ENCODE measurements around the gene ACOXL.

The ACOXL gene

DNA sequence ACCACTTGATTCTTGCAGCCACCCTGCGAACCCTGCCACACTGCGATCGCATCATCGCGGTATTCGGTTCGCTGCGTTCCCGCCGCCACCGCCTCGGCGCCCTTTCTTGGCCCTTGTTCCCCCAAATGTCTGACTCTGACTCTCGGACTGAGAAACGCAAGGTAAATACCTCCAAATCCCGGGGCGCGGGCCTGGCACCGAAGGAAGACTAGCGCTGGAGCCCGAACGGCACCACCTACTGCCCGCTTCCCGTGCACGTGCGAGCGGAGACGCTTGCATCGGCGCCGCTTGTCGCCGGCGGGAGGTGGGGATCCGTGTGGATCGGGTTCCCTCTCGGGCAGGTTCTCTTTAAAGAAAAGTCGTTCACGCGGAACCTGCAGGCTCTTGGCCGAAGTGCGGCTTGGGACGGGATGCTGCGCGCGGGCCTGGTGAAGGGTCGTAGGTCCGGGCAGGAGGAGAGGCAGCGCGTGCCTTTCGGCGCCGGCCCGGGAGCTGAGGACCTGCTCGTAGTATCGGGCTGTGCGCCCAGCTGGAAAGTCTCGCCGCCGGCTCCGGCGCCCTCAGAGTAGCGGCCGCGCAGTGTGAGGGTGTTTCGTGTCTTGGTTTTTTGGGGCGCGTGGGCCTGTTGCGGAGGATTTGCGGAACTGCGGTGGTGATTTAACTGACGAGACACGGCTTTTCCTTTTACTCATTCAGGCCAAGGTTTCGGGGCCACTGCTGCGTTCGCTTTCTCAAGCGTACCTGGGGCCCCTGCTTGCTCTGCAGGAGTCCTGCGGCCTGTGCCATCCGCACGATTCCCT lies 388.9 kb downstream of the ACOXL start:
- FAIRE-seq (peak; percentile 57), DNase-seq (ENCODE audit: insufficient read length, low spot score) (no peak)
- TF ChIP-seq POLR2AphosphoS5 (IDR thresholded peaks at IDR 0.05; ENCODE audit: low read depth, low read length) (no peak), POU2F2 (IDR thresholded peaks at IDR 0.05; ENCODE audit: low read depth, low read length) (no peak), SPI1 (IDR thresholded peaks at IDR 0.05; ENCODE audit: low read depth, low read length) (no peak), PAX5 (IDR thresholded peaks at IDR 0.05; ENCODE audit: insufficient read depth, low read length, severe bottlenecking) (no peak), POLR2A (IDR thresholded peaks at IDR 0.05; ENCODE audit: low read depth, low read length) (no peak), TAF1 (IDR thresholded peaks at IDR 0.05; ENCODE audit: low read depth, low read length) (no peak)

DNA sequence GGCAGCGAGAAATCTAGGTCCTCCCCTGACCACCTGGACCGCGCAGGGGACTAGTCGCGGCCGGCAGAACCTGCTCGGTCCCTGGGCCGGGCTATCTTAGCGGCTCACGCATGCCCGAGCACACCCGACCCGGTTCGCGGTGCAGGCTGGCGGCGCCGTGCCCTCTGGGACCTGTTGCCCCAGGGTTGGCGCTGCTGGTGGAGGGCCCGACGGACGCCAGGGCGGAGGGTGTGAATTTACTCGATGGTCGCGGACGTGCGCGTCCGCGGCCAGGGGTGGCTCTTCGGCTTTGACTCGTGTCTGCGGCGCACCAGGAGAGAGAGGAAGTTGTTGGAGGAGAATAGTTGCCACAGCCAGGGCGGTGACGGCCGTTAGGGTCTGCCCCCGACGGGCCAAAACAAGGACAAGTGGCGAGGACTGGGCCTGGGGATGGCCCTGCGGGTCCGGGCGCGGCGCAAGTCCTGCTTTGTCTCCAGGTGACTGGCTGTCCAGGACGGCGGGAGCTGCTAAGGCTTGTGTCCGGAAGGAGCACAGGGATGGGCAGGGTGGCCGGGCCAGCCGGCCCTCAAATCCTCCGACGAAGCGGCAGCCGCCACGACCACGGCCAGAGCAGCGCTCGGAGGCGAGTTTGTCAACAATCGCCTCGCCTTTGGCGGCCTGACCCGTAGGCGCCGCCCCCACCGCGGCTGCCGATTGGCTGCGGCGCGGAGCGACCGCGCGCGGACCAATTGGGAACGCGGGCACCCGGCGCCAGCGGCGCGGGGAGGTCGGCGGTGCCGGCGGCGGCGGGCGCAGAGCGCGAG lies 389.7 kb downstream of the ACOXL start:
- DNase-seq (ENCODE audit: insufficient read length, low spot score): no peak

DNA sequence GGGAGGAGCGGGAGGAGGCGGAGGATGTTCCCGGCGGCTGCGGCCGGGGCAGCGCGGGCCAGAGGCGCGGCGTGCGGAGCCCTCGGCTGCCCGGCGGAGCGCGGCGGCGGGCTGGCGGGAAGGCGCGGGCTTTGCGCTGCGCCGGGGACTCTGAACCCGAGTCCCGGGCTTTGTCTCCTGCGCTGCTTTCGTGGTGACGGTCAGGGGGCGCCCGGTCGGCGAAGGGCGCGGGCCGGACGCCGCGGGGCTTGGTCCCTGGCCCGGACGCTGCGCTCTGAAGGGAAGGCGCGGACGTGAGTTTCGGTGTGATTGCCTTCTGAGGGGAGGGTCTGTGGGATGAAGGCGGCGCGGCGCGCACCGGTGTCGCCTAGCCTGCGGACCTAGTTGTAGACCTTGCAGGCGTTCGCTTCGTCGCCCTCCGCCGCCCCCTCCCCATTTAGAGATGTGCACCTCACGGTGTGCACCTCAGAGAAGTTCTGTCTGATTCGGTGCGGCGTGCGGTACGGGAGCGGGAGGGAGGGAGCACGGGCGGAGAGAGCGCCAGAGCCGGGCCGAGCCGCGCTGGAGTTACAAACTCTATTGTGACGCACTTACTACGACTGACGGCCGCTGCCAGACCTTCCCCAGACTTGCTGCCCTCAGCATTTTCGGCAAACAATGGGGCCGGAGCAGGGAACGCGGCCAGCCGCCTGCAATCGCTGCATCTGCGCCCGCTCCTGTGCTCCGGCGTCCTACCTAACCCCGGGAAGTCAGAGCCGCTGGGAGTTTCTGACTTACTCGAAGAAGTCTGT lies 390.5 kb downstream of the ACOXL start:
- TF ChIP-seq SPI1 (IDR thresholded peaks at IDR 0.05; ENCODE audit: low read depth, low read length): no peak
- TF ChIP-seq POLR2AphosphoS5 (IDR thresholded peaks at IDR 0.05; ENCODE audit: low read depth, low read length): no peak
- no peak for TF ChIP-seq POLR2A (IDR thresholded peaks at IDR 0.05; ENCODE audit: low read depth, low read length)
- no peak for TF ChIP-seq POU2F2 (IDR thresholded peaks at IDR 0.05; ENCODE audit: low read depth, low read length)
- TF ChIP-seq TAF1 (IDR thresholded peaks at IDR 0.05; ENCODE audit: low read depth, low read length): no peak
- no peak for DNase-seq (ENCODE audit: insufficient read length, low spot score)
- peak; percentile 5 for FAIRE-seq

More for the DNA sequence above, 389.7 kb downstream of the ACOXL start:
- peak; percentile 95 for FAIRE-seq
- no peak for TF ChIP-seq TAF1 (IDR thresholded peaks at IDR 0.05; ENCODE audit: low read depth, low read length)

DNA sequence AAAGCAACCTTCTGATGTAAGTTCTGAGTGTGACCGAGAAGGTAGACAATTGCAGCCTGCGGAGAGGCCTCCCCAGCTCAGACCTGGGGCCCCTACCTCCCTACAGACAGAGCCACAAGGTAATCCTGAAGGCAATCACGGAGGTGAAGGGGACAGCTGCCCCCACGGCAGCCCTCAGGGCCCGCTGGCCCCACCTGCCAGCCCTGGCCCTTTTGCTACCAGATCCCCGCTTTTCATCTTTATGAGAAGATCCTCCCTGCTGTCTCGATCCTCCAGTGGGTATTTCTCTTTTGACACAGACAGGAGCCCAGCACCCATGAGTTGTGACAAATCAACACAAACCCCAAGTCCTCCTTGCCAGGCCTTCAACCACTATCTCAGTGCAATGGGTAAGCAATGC lies 391.4 kb downstream of the ACOXL start:
- FAIRE-seq (no peak), DNase-seq (ENCODE audit: insufficient read length, low spot score) (no peak)
- TF ChIP-seq TAF1 (IDR thresholded peaks at IDR 0.05; ENCODE audit: low read depth, low read length): no peak

DNA sequence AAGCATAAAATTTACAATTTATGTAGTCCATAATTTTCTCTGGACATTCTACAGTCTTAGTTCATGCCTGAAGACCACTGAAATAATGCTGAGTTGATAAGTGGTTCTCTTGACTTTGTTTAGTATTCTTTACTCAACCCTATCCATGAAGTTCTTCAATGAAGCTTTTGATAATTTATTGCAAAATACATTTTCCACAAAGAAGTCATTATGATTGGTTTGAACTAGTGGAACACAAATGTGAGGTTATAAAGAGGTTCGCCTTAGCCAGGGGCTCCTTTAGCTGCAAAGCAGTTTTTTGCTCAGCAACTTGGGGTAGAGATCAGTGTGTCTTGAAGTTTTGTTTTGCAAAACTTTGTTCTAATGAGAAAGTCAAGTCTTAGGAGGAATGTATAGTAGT lies 394.2 kb downstream of the ACOXL start:
- no peak for TF ChIP-seq POU2F2 (IDR thresholded peaks at IDR 0.05; ENCODE audit: low read depth, low read length)
- TF ChIP-seq SPI1 (IDR thresholded peaks at IDR 0.05; ENCODE audit: low read depth, low read length): no peak
- TF ChIP-seq TAF1 (IDR thresholded peaks at IDR 0.05; ENCODE audit: low read depth, low read length): no peak
- DNase-seq (ENCODE audit: insufficient read length, low spot score): no peak
- FAIRE-seq: no peak

DNA sequence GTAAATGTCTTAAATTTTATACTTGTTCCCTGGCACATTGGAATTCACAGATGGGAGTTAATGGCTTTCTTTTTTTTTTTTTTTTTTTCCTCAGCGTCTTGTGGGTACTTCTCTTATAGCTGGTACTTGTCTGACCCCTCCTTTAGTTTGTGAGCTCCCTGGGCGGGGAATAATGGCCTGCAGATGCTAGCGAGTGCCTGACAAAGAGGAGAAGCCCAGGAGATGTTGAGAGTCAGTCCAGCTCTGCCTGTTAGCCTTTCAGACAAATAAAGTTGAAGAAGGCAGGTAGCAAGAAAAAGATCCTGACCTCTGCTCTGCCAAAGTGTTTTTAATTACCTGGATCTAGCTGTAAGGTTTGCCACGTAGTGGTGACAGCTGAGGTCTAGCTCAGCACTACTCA lies 395.0 kb downstream of the ACOXL start:
- DNase-seq (ENCODE audit: insufficient read length, low spot score) (no peak), FAIRE-seq (no peak)
- TF ChIP-seq PAX5 (IDR thresholded peaks at IDR 0.05; ENCODE audit: insufficient read depth, low read length, severe bottlenecking) (no peak), SPI1 (IDR thresholded peaks at IDR 0.05; ENCODE audit: low read depth, low read length) (no peak), TAF1 (IDR thresholded peaks at IDR 0.05; ENCODE audit: low read depth, low read length) (no peak), POLR2AphosphoS5 (IDR thresholded peaks at IDR 0.05; ENCODE audit: low read depth, low read length) (no peak), POU2F2 (IDR thresholded peaks at IDR 0.05; ENCODE audit: low read depth, low read length) (no peak), POLR2A (IDR thresholded peaks at IDR 0.05; ENCODE audit: low read depth, low read length) (no peak)

DNA sequence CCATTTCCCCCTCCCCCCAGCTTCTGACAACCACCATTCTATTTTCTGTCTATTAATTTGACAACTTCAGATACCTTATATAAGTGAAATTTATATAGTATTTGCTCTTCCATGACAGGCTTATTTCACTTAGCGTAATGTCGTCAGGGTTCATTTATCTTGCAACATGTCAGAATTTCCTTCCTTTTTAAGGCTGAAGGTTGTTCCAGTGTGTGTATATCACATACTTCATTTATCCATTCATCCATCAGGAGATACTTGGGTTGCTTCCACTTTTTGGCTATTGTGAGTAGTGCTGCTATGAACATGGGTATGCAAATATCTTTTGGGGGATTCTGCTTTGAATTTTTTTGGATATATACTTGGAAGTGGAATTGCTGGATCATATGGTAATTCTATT lies 395.7 kb downstream of the ACOXL start:
- DNase-seq (ENCODE audit: insufficient read length, low spot score) (no peak), FAIRE-seq (no peak)
- no peak for TF ChIP-seq POLR2AphosphoS5 (IDR thresholded peaks at IDR 0.05; ENCODE audit: low read depth, low read length)
- no peak for TF ChIP-seq POU2F2 (IDR thresholded peaks at IDR 0.05; ENCODE audit: low read depth, low read length)
- TF ChIP-seq SPI1 (IDR thresholded peaks at IDR 0.05; ENCODE audit: low read depth, low read length): no peak
- no peak for TF ChIP-seq TAF1 (IDR thresholded peaks at IDR 0.05; ENCODE audit: low read depth, low read length)
- TF ChIP-seq PAX5 (IDR thresholded peaks at IDR 0.05; ENCODE audit: insufficient read depth, low read length, severe bottlenecking): no peak
- no peak for TF ChIP-seq POLR2A (IDR thresholded peaks at IDR 0.05; ENCODE audit: low read depth, low read length)

DNA sequence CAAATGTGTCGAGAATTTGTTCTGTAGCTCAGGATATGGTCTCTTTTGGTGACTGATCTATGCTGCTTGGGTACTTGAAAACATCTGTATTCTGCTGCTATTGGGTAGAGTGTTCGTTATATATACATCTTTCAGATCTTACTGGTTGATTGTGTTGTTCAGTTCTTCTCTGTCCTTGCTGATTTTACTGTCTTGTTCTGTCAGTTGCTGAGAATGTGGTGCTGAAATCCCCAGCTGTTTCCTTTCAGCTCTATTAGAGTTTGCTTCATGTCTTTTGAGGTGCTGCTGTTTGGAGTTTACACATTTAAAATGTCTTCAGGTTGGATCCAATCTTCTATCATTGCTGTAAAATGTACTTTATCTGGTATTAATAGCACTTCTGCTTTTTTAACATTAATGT lies 401.2 kb downstream of the ACOXL start:
- DNase-seq (ENCODE audit: insufficient read length, low spot score): no peak
- FAIRE-seq: peak; percentile 28
- TF ChIP-seq SPI1 (IDR thresholded peaks at IDR 0.05; ENCODE audit: low read depth, low read length) (no peak), PAX5 (IDR thresholded peaks at IDR 0.05; ENCODE audit: insufficient read depth, low read length, severe bottlenecking) (no peak), POU2F2 (IDR thresholded peaks at IDR 0.05; ENCODE audit: low read depth, low read length) (no peak), POLR2A (IDR thresholded peaks at IDR 0.05; ENCODE audit: low read depth, low read length) (no peak), TAF1 (IDR thresholded peaks at IDR 0.05; ENCODE audit: low read depth, low read length) (no peak), POLR2AphosphoS5 (IDR thresholded peaks at IDR 0.05; ENCODE audit: low read depth, low read length) (no peak)

DNA sequence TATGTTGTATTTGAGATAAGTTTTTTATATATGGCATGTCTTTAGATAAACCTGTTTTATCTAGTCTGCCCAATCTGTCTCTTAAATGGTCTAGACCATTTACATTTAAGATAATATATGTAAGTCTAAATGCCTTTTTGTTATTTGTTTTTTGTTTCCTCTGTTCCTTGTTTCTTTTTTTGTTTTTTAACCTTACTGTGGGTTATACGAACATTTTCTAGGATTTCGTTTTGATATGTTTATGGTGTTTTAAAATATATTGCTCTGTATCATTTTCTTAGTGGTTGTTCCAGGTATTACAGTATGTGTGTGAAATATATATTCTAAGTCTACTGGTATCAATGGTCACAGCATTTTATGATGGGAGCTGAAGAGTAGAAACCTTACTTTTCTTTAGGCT lies 401.7 kb downstream of the ACOXL start:
- no peak for TF ChIP-seq SPI1 (IDR thresholded peaks at IDR 0.05; ENCODE audit: low read depth, low read length)
- no peak for TF ChIP-seq POLR2AphosphoS5 (IDR thresholded peaks at IDR 0.05; ENCODE audit: low read depth, low read length)
- FAIRE-seq: no peak
- no peak for DNase-seq (ENCODE audit: insufficient read length, low spot score)
